H1 (cell line): Measurements from ENCODE around the gene RELN. TPM values are rescaled to one million over a fixed set of nuclear protein-coding genes. Genes with fewer than 3 reads are reported as not detected.

ENCODE experiments used
- CTCF ChIA-PET: fragments of 300-600 bp; sonication (Branson Sonifier 250); formaldehyde crosslinking; loops from one replicate; lab custom pipeline; 2021; ENCODE audit not compliant: partially characterized antibody; lab: Charles Lee
- POLR2A ChIA-PET: fragments of 300-600 bp; sonication (Branson Sonifier 250); formaldehyde crosslinking; loops from one replicate; lab custom pipeline; 2021; ENCODE audit warnings: inconsistent platforms; ENCODE audit not compliant: partially characterized antibody; lab: Charles Lee
- DNase-seq, 2 experiments: peaks; one replicate each; pipeline versions ENCODE4 v3.0.0 to v3.0.0-alpha.2; 2010 to 2022; ENCODE audit warnings: low spot score in 2 of 2, low read depth in 1 of 2, mixed read lengths in 1 of 2
- FAIRE-seq: peaks from 2 replicates; lab custom pipeline; 2011; peaks lifted over from hg19 to GRCh38; lab: Jason Lieb, UNC
- H2AFZ ChIP-seq: 2 replicates; pipeline ENCODE4 v1.8.1; 2012; ENCODE audit warnings: low read length, inconsistent platforms
- H2AK5ac ChIP-seq: 2 replicates; pipeline ENCODE4 v1.6.1; 2013; ENCODE audit warnings: low read depth, low read length
- H2BK120ac ChIP-seq: replicated peaks from 2 replicates; pipeline ENCODE3; 2013; ENCODE audit warnings: low read depth, low read length, inconsistent platforms
- H2BK12ac ChIP-seq: 2 replicates; pipeline ENCODE4 v1.6.1; 2013; ENCODE audit warnings: low read depth, low read length
- H2BK15ac ChIP-seq: 2 replicates; pipeline ENCODE4 v1.6.1; 2013; ENCODE audit warnings: low read length
- H2BK20ac ChIP-seq: 2 replicates; pipeline ENCODE4 v1.6.1; 2013; ENCODE audit warnings: low read length
- H2BK5ac ChIP-seq: 2 replicates; pipeline ENCODE4 v1.6.1; 2013; ENCODE audit warnings: low read depth, low read length
- H3K14ac ChIP-seq: 2 replicates; pipeline ENCODE4 v1.6.1; 2013; ENCODE audit warnings: inconsistent platforms; ENCODE audit not compliant: insufficient read length
- H3K18ac ChIP-seq: 2 replicates; pipeline ENCODE4 v1.6.1; 2013; ENCODE audit warnings: low read length; ENCODE audit errors: extremely low read depth
- H3K23ac ChIP-seq: 2 replicates; pipeline ENCODE4 v1.6.1; 2013; ENCODE audit warnings: inconsistent platforms; ENCODE audit not compliant: insufficient read length
- H3K23me2 ChIP-seq: 2 replicates; pipeline ENCODE4 v1.6.1; 2013; ENCODE audit warnings: low read depth, low read length
- H3K27ac ChIP-seq: 2 replicates; pipeline ENCODE4 v1.6.1; 2011; ENCODE audit warnings: low read depth, low read length, inconsistent platforms
- H3K27me3 ChIP-seq, 4 experiments: replicated peaks in 1 of 4; 1 replicate in 1 of 4; 2 replicates in 3 of 4; pipeline versions ENCODE4 v1.6.1 to v1.8.1; 2011 to 2013; ENCODE audit warnings: low read length in 3 of 4, mild to moderate bottlenecking in 3 of 4, inconsistent platforms in 2 of 4, mixed read lengths in 2 of 4, moderate library complexity in 1 of 4; ENCODE audit not compliant: control insufficient read depth in 3 of 4, insufficient read depth in 3 of 4; ENCODE audit errors: extremely low read depth in 1 of 4
- H3K36me3 ChIP-seq, 4 experiments: 2 replicates each; pipeline versions ENCODE4 v1.6.1 to v1.8.1; 2011 to 2013; ENCODE audit warnings: mild to moderate bottlenecking in 4 of 4, low read length in 3 of 4, moderate library complexity in 2 of 4, control low read depth in 1 of 4, inconsistent platforms in 1 of 4; ENCODE audit not compliant: insufficient read depth in 4 of 4, control insufficient read depth in 2 of 4
- H3K4ac ChIP-seq: replicated peaks from 2 replicates; pipeline ENCODE3; 2013; ENCODE audit warnings: low read length, low read depth, mixed read lengths, inconsistent platforms; ENCODE audit not compliant: insufficient read length
- H3K4me1 ChIP-seq, 4 experiments: replicated peaks in 1 of 4; 1 replicate in 1 of 4; 2 replicates in 3 of 4; pipeline versions ENCODE4 v1.6.1 to v1.8.1; 2011 to 2013; ENCODE audit warnings: low read length in 3 of 4, inconsistent platforms in 2 of 4, mixed read lengths in 1 of 4; ENCODE audit not compliant: insufficient read depth in 4 of 4, control insufficient read depth in 3 of 4
- H3K4me2 ChIP-seq, 2 experiments: 2 replicates each; pipeline versions ENCODE4 v1.6.1 to v1.8.1; 2011 to 2013; ENCODE audit warnings: low read depth in 2 of 2, low read length in 2 of 2, control low read depth in 1 of 2, inconsistent platforms in 1 of 2, mild to moderate bottlenecking in 1 of 2; ENCODE audit not compliant: insufficient read depth in 1 of 2
- H3K4me3 ChIP-seq, 4 experiments: fragments of 200-600, 300-600 bp in 1 of 4; sonication (generic), shearing (Covaris generic), sonication (Bioruptor Twin) in 1 of 4; 2 replicates each; pipeline versions ENCODE4 v1.5.1 to v1.8.1; 2011 to 2016; ENCODE audit warnings: low read length in 4 of 4, low read depth in 3 of 4, control low read depth in 2 of 4, inconsistent platforms in 2 of 4, mild to moderate bottlenecking in 2 of 4, mixed read lengths in 1 of 4, moderate library complexity in 1 of 4; ENCODE audit not compliant: insufficient read depth in 2 of 4; ENCODE audit errors: extremely low read depth in 1 of 4
- H3K56ac ChIP-seq: replicated peaks from 2 replicates; pipeline ENCODE3; 2013; ENCODE audit warnings: low read depth, mild to moderate bottlenecking, mixed read lengths, low read length, inconsistent platforms; ENCODE audit not compliant: insufficient read length
- H3K79me1 ChIP-seq: 2 replicates; pipeline ENCODE4 v1.6.1; 2013; ENCODE audit warnings: low read depth, low read length, control low read depth
- H3K79me2 ChIP-seq, 2 experiments: 2 replicates each; pipeline versions ENCODE4 v1.6.1 to v1.8.1; 2012 to 2013; ENCODE audit warnings: low read length in 2 of 2, mild to moderate bottlenecking in 2 of 2, inconsistent platforms in 1 of 2; ENCODE audit not compliant: insufficient read depth in 2 of 2, control insufficient read depth in 1 of 2
- H3K9ac ChIP-seq, 4 experiments: replicated peaks in 1 of 4; 1 replicate in 1 of 4; 2 replicates in 3 of 4; pipeline versions ENCODE4 v1.6.1 to v1.8.1; 2011 to 2013; ENCODE audit warnings: low read depth in 3 of 4, low read length in 3 of 4, control low read depth in 2 of 4, mild to moderate bottlenecking in 2 of 4, moderate library complexity in 2 of 4, inconsistent platforms in 1 of 4; ENCODE audit errors: extremely low read depth in 1 of 4
- H3K9me3 ChIP-seq, 2 experiments: 2 replicates each; pipeline versions ENCODE4 v1.6.1 to v1.8.1; 2012 to 2013; ENCODE audit warnings: mild to moderate bottlenecking in 2 of 2, moderate library complexity in 2 of 2, control low read depth in 1 of 2, inconsistent platforms in 1 of 2, low read depth in 1 of 2, low read length in 1 of 2, mixed read lengths in 1 of 2; ENCODE audit not compliant: insufficient read depth in 2 of 2
- H4K20me1 ChIP-seq, 2 experiments: replicated peaks in 1 of 2; 2 replicates each; pipeline versions ENCODE3 to v1.8.1; 2011 to 2013; ENCODE audit warnings: inconsistent platforms in 2 of 2, low read length in 2 of 2, mild to moderate bottlenecking in 1 of 2; ENCODE audit not compliant: insufficient read depth in 2 of 2, control insufficient read depth in 1 of 2
- H4K5ac ChIP-seq: 2 replicates; pipeline ENCODE4 v1.6.1; 2013; ENCODE audit warnings: low read length, low read depth, mixed read lengths, inconsistent platforms; ENCODE audit not compliant: insufficient read length
- H4K8ac ChIP-seq: 2 replicates; pipeline ENCODE4 v1.8.0; 2013; ENCODE audit warnings: mild to moderate bottlenecking, moderate library complexity, low read length, inconsistent platforms; ENCODE audit not compliant: insufficient read depth; ENCODE audit errors: extremely low read depth
- H4K91ac ChIP-seq: replicated peaks from 2 replicates; pipeline ENCODE3; 2013; ENCODE audit warnings: low read length, mixed read lengths, inconsistent platforms; ENCODE audit not compliant: insufficient read length
- JUN ChIP-seq: IDR thresholded peaks from 2 replicates; pipeline ENCODE4 v1.6.1; 2011; ENCODE audit warnings: low read depth, mild to moderate bottlenecking, improper control_type of control experiment, low read length
- SP2 ChIP-seq: IDR thresholded peaks from 2 replicates; pipeline ENCODE4 v1.6.1; 2012; ENCODE audit warnings: mild to moderate bottlenecking, low read length, inconsistent platforms
- WGBS, 2 experiments: shearing (Covaris generic) in 1 of 2; methylation state at CpG; one replicate each; pipeline versions ENCODE4 v1.1.6 to v1.1.7; 2013 to 2015; ENCODE audit warnings: low lambda C conversion rate in 2 of 2, mixed read lengths in 2 of 2, inconsistent platforms in 1 of 2, low coverage in 1 of 2, missing lambda C conversion rate in 1 of 2; ENCODE audit not compliant: insufficient replicate concordance in 2 of 2, insufficient coverage in 1 of 2, insufficient read length in 1 of 2; ENCODE audit errors: extremely low coverage in 1 of 2, missing lambda C conversion rate in 1 of 2; 5-methylcytosine and 5-hydroxymethylcytosine counted together
- polyA plus RNA-seq, 7 experiments: library from polyadenylated mRNA; depleted of rRNA in 3 of 7; stranded (reverse) in 5 of 7; unstranded in 2 of 7; fragments of >200 nt in 5 of 7; fragments of 200-250 nt in 2 of 7; gene quantifications; 1 replicate in 5 of 7; 2 replicates in 1 of 7; 4 replicates in 1 of 7; pipeline versions ENCODE4 v1.2.1 to v1.2.3, GENCODE V29; 2011 to 2013; ENCODE audit warnings: missing spikeins in 2 of 7, mixed read lengths in 2 of 7
- total RNA-seq: library from RNA; stranded (reverse); fragmentation: NEBNext Ultra II Directional; extraction: Animal tissue kit (Norgen Biotek cat#: 25700); gene quantifications from 2 replicates; pipeline ENCODE4 v1.2.1, GENCODE V29; 2021

The RELN gene
- total and polyA plus RNA-seq, 2 of the 8 experiments (the other 6 are each of a cell fraction or from before 2014, with no cell fraction given): 0.03 to 0.07 TPM

- no peak overlapping the region for H2BK12ac ChIP-seq
- H3K4ac ChIP-seq: no peak overlapping the region
- H3K9me3 ChIP-seq: no peaks in the 10 kb centered on the region
- ChIA-PET CTCF (no interaction called here), POLR2A (no interaction called here)
- no peak overlapping the region for H2AFZ ChIP-seq
- FAIRE-seq: no peak
- H2AK5ac ChIP-seq: no peak overlapping the region
- H3K23ac ChIP-seq: no peak overlapping the region
- H2BK20ac ChIP-seq: no peak overlapping the region
- WGBS, 2 experiments: 94% methylated on average over 4 of the region's 4 CpGs; no CpG with 5 or more reads in 1 of the 2 experiments
- no peaks in the 10 kb centered on the region for H3K27me3 ChIP-seq
- no peak overlapping the region for H2BK15ac ChIP-seq
- no peak overlapping the region for H2BK5ac ChIP-seq
- no peaks in the 10 kb centered on the region for H3K4me1 ChIP-seq
- H4K20me1 ChIP-seq: no peaks in the 10 kb centered on the region
- H3K4me2 ChIP-seq: no peak overlapping the region
- no peak overlapping the region for H3K56ac ChIP-seq
- H3K79me2 ChIP-seq: no peaks in the 10 kb centered on the region
- TF ChIP-seq SP2 (no peak), JUN (no peak)
- no peak overlapping the region for H3K14ac ChIP-seq
- DNase-seq: no peak
- no peak overlapping the region for H3K9ac ChIP-seq
- H4K8ac ChIP-seq: no peak overlapping the region
- no peaks in the 10 kb centered on the region for H3K36me3 ChIP-seq
- H3K27ac ChIP-seq: no peak overlapping the region
- no peak overlapping the region for H3K4me3 ChIP-seq
- no peaks in the 10 kb centered on the region for H3K23me2 ChIP-seq
- no peak overlapping the region for H4K91ac ChIP-seq
- H3K18ac ChIP-seq: no peak overlapping the region
- no peak overlapping the region for H2BK120ac ChIP-seq
- H4K5ac ChIP-seq: no peak overlapping the region
- H3K79me1 ChIP-seq: no peaks in the 10 kb centered on the region
Measured at GRCh38 chr7:103657474-103657894, 332.0 kb downstream of the RELN start.
